ENCODE data around the gene GBA3. TPM values are rescaled to one million over a fixed set of nuclear protein-coding genes. Genes with fewer than 3 reads are reported as not detected.

GBA3 gene
- total RNA-seq, 1 experiment from 2014 or later: not detected

GRCh38 chr4:22780317-22780716, 87.6 kb downstream of the GBA3 start (continued):
- TF ChIP-seq ZBTB33 (IDR thresholded peaks at IDR 0.05; ENCODE audit: extremely low read depth, insufficient replicate concordance, low read length) (no peak), SP1 (IDR thresholded peaks at IDR 0.05; ENCODE audit: low read depth) (no peak)

- ChIA-PET POLR2A (no interaction called here), CTCF (no interaction called here), RAD21 (ENCODE audit: low non-redundant PET in 1 of 2, low total read pairs in 2 of 2, uncharacterized antibody in 2 of 2, unreplicated experiment in 2 of 2) (no interaction called here)
- Histone ChIP-seq H3K4me2 (ENCODE audit: low read length) (no peak overlapping the region), H3K9me2 (ENCODE audit: insufficient read depth) (no peaks in the 10 kb centered on the region), H3K9ac (ENCODE audit: low read length) (no peak overlapping the region), H3K9me3 (ENCODE audit: control insufficient read depth in 1 of 2, insufficient read depth in 1 of 2, low read depth in 1 of 2, low read length in 2 of 2) (no peaks in the 10 kb centered on the region; a peak in 1 of 4 replicates), H3K36me3 (ENCODE audit: control insufficient read depth in 1 of 2, insufficient read depth in 2 of 2, low read length in 2 of 2) (no peaks in the 10 kb centered on the region), H3K27me3 (ENCODE audit: insufficient read depth, low read length) (no peaks in the 10 kb centered on the region), H3K27ac (ENCODE audit: low read depth, low read length) (no peak overlapping the region), H4K20me1 (ENCODE audit: insufficient read depth) (no peaks in the 10 kb centered on the region), H3K79me2 (ENCODE audit: insufficient read depth, low read length) (no peaks in the 10 kb centered on the region), H2AFZ (ENCODE audit: low read depth, low read length, poor library complexity, severe bottlenecking) (no peak overlapping the region), H3K4me3 (replicated peaks in 1 of 2; ENCODE audit: low read depth in 1 of 2, low read length in 2 of 2) (no peak overlapping the region), H3K4me1 (ENCODE audit: control insufficient read depth in 1 of 2, insufficient read depth in 2 of 2, low read length in 2 of 2) (no peaks in the 10 kb centered on the region)
- TF ChIP-seq ELF1 (IDR thresholded peaks at IDR 0.05; ENCODE audit: borderline replicate concordance, low read depth): no peak
- no peak for TF ChIP-seq ZNF274 (IDR thresholded peaks at IDR 0.05; ENCODE audit: low read depth, low read length)
- TF ChIP-seq SIN3A (IDR thresholded peaks at IDR 0.05; ENCODE audit: low read depth): no peak
- no peak for TF ChIP-seq POLR2AphosphoS5 (IDR thresholded peaks at IDR 0.05; ENCODE audit: low read depth, low read length)
- no peak for TF ChIP-seq ZBTB33 (IDR thresholded peaks at IDR 0.05; ENCODE audit: extremely low read depth, insufficient replicate concordance, low read length)
- no peak for ATAC-seq
- no TSS peak for BruUV-seq (replicated peaks)
- intact Hi-C loops (cut with micrococcal nuclease): loop anchor here (5.0 kb wide), 1 partner anchor 1622 kb away; no protein-coding TSS in a partner anchor
- no peak for DNase-seq (ENCODE audit: low read depth, low spot score)
Measured at GRCh38 chr4:22780797-22781196, 88.1 kb downstream of the GBA3 start.
